GM12878 (cell line): ENCODE data around the gene MYMK. TPM values are rescaled to one million over a fixed set of nuclear protein-coding genes. Genes with fewer than 3 reads are reported as not detected.

Experiments used
- ATAC-seq: fragments of 200-7000 bp; cut with Tn5 transposase; 3 replicates; pipeline ENCODE4 v1.9.1; 2020; ENCODE audit warnings: mild to moderate bottlenecking, moderate library complexity
- BruUV-seq: library from RNA; stranded (reverse); fragments of 400-500 nt; replicated peaks from 2 replicates; lab custom pipeline; 2021; lab: Mats Ljungman, UMichigan
- CTCF ChIA-PET: fragments of 300-600 bp; sonication (Branson Sonifier 250); formaldehyde crosslinking; extraction: SDS; loops from one replicate; lab custom pipeline; 2021; ENCODE audit warnings: inconsistent platforms; lab: Yijun Ruan, JAX
- POLR2A ChIA-PET: fragments of 350-600 bp; formaldehyde crosslinking; extraction: SDS; loops from one replicate; lab custom pipeline; 2021; ENCODE audit warnings: inconsistent platforms; lab: Charles Lee
- RAD21 ChIA-PET: fragments of 300-600 bp; sonication (Branson Sonifier 250); formaldehyde crosslinking; loops from one replicate; lab custom pipeline; 2023; ENCODE audit warnings: antibody characterized with exemption; ENCODE audit not compliant: unreplicated experiment; lab: Charles Lee
- SMC1A ChIA-PET: fragments of 300-600 bp; sonication (Branson Sonifier 250); formaldehyde crosslinking; loops from one replicate; lab custom pipeline; 2023; ENCODE audit not compliant: unreplicated experiment, uncharacterized antibody; lab: Charles Lee
- DNase-seq: peaks from one replicate; pipeline ENCODE4 v3.0.0-alpha.2; 2011; ENCODE audit warnings: low read depth, low spot score
- FAIRE-seq: peaks from 3 replicates; lab custom pipeline; 2011; peaks lifted over from hg19 to GRCh38; lab: Jason Lieb, UNC
- H2AFZ ChIP-seq: 2 replicates; pipeline ENCODE4 v1.6.0; 2011; ENCODE audit warnings: low read depth, low read length, control low read depth; ENCODE audit not compliant: control insufficient read depth
- H3K27ac ChIP-seq: 2 replicates; pipeline ENCODE4 v1.5.1; 2011; ENCODE audit warnings: control low read depth; ENCODE audit not compliant: control insufficient read depth, insufficient read depth
- H3K27me3 ChIP-seq, 2 experiments: replicated peaks in 1 of 2; 2 replicates each; pipeline versions ENCODE4 v1.6.0 to v1.6.1; 2011; ENCODE audit warnings: low read length in 1 of 2; ENCODE audit not compliant: control insufficient read depth in 2 of 2, insufficient read depth in 2 of 2
- H3K36me3 ChIP-seq, 2 experiments: 2 replicates each; pipeline ENCODE4 v1.5.1; 2011; ENCODE audit warnings: low read length in 1 of 2; ENCODE audit not compliant: control insufficient read depth in 2 of 2, insufficient read depth in 2 of 2
- H3K4me1 ChIP-seq: 2 replicates; pipeline ENCODE4 v1.6.1; 2011; ENCODE audit warnings: mild to moderate bottlenecking, low read length, moderate library complexity, mixed read lengths; ENCODE audit not compliant: control insufficient read depth, insufficient read depth
- H3K4me2 ChIP-seq: 2 replicates; pipeline ENCODE4 v1.6.0; 2011; ENCODE audit warnings: control low read depth; ENCODE audit not compliant: control insufficient read depth, insufficient read depth
- H3K4me3 ChIP-seq: fragments of 200-600 bp; sonication (generic); 2 replicates; pipeline ENCODE4 v1.5.1; 2016
- H3K79me2 ChIP-seq: 2 replicates; pipeline ENCODE4 v1.6.0; 2011; ENCODE audit warnings: low read length; ENCODE audit not compliant: control insufficient read depth, insufficient read depth
- H3K9ac ChIP-seq: 2 replicates; pipeline ENCODE4 v1.8.0; 2011; ENCODE audit warnings: low read length, control low read depth, mixed read lengths; ENCODE audit not compliant: control insufficient read depth, insufficient read depth
- H3K9me3 ChIP-seq: replicated peaks from 3 replicates; pipeline ENCODE4 v1.5.1; 2011; ENCODE audit warnings: mild to moderate bottlenecking, low read length; ENCODE audit not compliant: control insufficient read depth, insufficient read depth
- H4K20me1 ChIP-seq: 2 replicates; pipeline ENCODE4 v1.6.0; 2011; ENCODE audit not compliant: control insufficient read depth, insufficient read depth
- CBX5 ChIP-seq: sonication (generic); IDR thresholded peaks from 2 replicates; pipeline ENCODE4 v1.6.1; 2016; ENCODE audit warnings: low read depth, moderate library complexity, mild to moderate bottlenecking, inconsistent platforms
- CEBPB ChIP-seq, 2 experiments: fragments of 150-350 bp in 1 of 2; IDR thresholded peaks; 2 replicates each; pipeline ENCODE4 v1.6.1; 2012 to 2014; ENCODE audit warnings: low read depth in 2 of 2, low read length in 2 of 2, borderline replicate concordance in 1 of 2, inconsistent platforms in 1 of 2
- CREM ChIP-seq: IDR thresholded peaks from 2 replicates; pipeline ENCODE4 v1.6.1; 2014; ENCODE audit warnings: antibody characterized with exemption, low read depth
- E2F8 ChIP-seq: fragments of 450-650 bp; IDR thresholded peaks from 2 replicates; pipeline ENCODE4 v1.6.1; 2018; ENCODE audit warnings: mild to moderate bottlenecking, low read depth, moderate library complexity; ENCODE audit not compliant: partially characterized antibody
- HCFC1 ChIP-seq: fragments of 150-350 bp; IDR thresholded peaks from 2 replicates; pipeline ENCODE4 v1.6.1; 2014; ENCODE audit warnings: low read length
- MAX ChIP-seq: IDR thresholded peaks from 2 replicates; pipeline ENCODE4 v1.6.1; 2012; ENCODE audit warnings: low read depth, low read length, improper control_type of control experiment
- NFIC ChIP-seq: IDR thresholded peaks from 2 replicates; pipeline ENCODE4 v1.6.1; 2012; ENCODE audit warnings: low read depth, mild to moderate bottlenecking, inconsistent platforms, low read length, moderate library complexity
- NFYB ChIP-seq: IDR thresholded peaks from 2 replicates; pipeline ENCODE4 v1.6.1; 2011; ENCODE audit warnings: low read depth, mild to moderate bottlenecking, low read length, improper control_type of control experiment, moderate library complexity; ENCODE audit not compliant: insufficient read depth
- NR2C1 ChIP-seq: fragments of 450-650 bp; IDR thresholded peaks from 2 replicates; pipeline ENCODE4 v1.6.1; 2017; ENCODE audit warnings: antibody characterized with exemption, mild to moderate bottlenecking, moderate library complexity
- PML ChIP-seq: IDR thresholded peaks from 2 replicates; pipeline ENCODE4 v1.6.1; 2012; ENCODE audit warnings: low read length, inconsistent platforms
- SP1 ChIP-seq: IDR thresholded peaks from one replicate; pipeline ENCODE4 v1.6.1; 2011; ENCODE audit warnings: low read depth, low read length
- TBL1XR1 ChIP-seq: IDR thresholded peaks from 2 replicates; pipeline ENCODE4 v1.6.1; 2012; ENCODE audit warnings: low read depth, low read length, improper control_type of control experiment
- ZBTB40 ChIP-seq: fragments of 450-650 bp; IDR thresholded peaks from 2 replicates; pipeline ENCODE4 v1.6.1; 2016; ENCODE audit warnings: mild to moderate bottlenecking, moderate library complexity, borderline replicate concordance
- WGBS: methylation state at CpG from one replicate; pipeline ENCODE4 v1.1.6; 2016; ENCODE audit warnings: low lambda C conversion rate; ENCODE audit not compliant: insufficient replicate concordance, insufficient coverage; ENCODE audit errors: missing lambda C conversion rate; 5-methylcytosine and 5-hydroxymethylcytosine counted together
- in situ Hi-C: fragments of 300-500 bp; cut with MboI; formaldehyde crosslinking; loops from 9 replicates; pipeline ENCODE4 v1.14.3; 2018; ENCODE audit warnings: mixed read lengths
- intact Hi-C: fragments of 100-400 bp; cut with micrococcal nuclease; formaldehyde crosslinking; loops from one replicate; pipeline ENCODE4 v1.14.2; 2022; ENCODE audit not compliant: unreplicated experiment
- polyA plus RNA-seq, 11 experiments: library from polyadenylated mRNA; depleted of rRNA in 4 of 11; unstranded in 6 of 11; stranded (reverse) in 5 of 11; fragments of >200 nt; fragmentation: Nextera tagmentation in 4 of 11; fragmentation: Illumina TruSeq in 1 of 11; extraction: Ambion mirVana in 4 of 11; extraction: Trizol in 1 of 11; gene quantifications; 1 replicate in 1 of 11; 2 replicates in 10 of 11; pipeline versions ENCODE4 v1.2.1 to v1.2.3, GENCODE V29; 2011 to 2016; ENCODE audit warnings: inconsistent platforms in 2 of 11, missing spikeins in 2 of 11, low read depth in 1 of 11
- total RNA-seq, 4 experiments: library from RNA; depleted of rRNA in 3 of 4; stranded (reverse); fragments of >200 nt in 3 of 4; fragmentation: Illumina TruSeq in 1 of 4; extraction: Trizol in 1 of 4; gene quantifications; 2 replicates each; pipeline versions ENCODE4 v1.2.1 to v1.2.3, GENCODE V29; 2013 to 2021
- TF ChIP-seq, protein P1 (sequence below): IDR thresholded peaks from 2 replicates; pipeline ENCODE4 v1.6.1; 2011; ENCODE audit warnings: low read depth, mild to moderate bottlenecking, low read length, moderate library complexity, borderline replicate concordance; ENCODE audit errors: extremely low read depth

The MYMK gene
- total and polyA plus RNA-seq, 10 of the 15 experiments (the other 5 are each of a cell fraction or from before 2014, with no cell fraction given) = not detected

- intact Hi-C loops (no loop called here), in situ Hi-C loops (no loop called here)
- no peak for ATAC-seq
- no peak for FAIRE-seq
- BruUV-seq = no TSS peak
- POLR2A ChIA-PET = no interaction called here
- RAD21 ChIA-PET = no interaction called here
- Histone ChIP-seq H4K20me1 (no peaks in the 10 kb centered on the region), H3K36me3 (no peaks in the 10 kb centered on the region), H3K4me1 (no peaks in the 10 kb centered on the region), H3K4me3 (no peak overlapping the region), H3K4me2 (no peak overlapping the region), H3K9me3 (no peaks in the 10 kb centered on the region), H2AFZ (no peak overlapping the region), H3K27ac (no peak overlapping the region), H3K79me2 (no peaks in the 10 kb centered on the region), H3K27me3 (peaks cover 0 to 2% of the 10 kb centered on the region in 2 experiments; a peak in 3 of 4 replicates), H3K9ac (no peak overlapping the region)
- no peak for DNase-seq
- TF ChIP-seq NFYB = no peak
- TF ChIP-seq, protein P1, sequence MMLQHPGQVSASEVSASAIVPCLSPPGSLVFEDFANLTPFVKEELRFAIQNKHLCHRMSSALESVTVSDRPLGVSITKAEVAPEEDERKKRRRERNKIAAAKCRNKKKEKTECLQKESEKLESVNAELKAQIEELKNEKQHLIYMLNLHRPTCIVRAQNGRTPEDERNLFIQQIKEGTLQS = no peak
- TF ChIP-seq HCFC1 = no peak
- TF ChIP-seq ZBTB40 = no peak
- TF ChIP-seq CREM = no peak
- no peak for TF ChIP-seq PML
- no peak for TF ChIP-seq E2F8
- TF ChIP-seq TBL1XR1 = no peak
- no peak for TF ChIP-seq NR2C1
- no peak for TF ChIP-seq MAX
- TF ChIP-seq CEBPB (IDR thresholded peaks at IDR 0.05; ENCODE audit: borderline replicate concordance in 1 of 2, low read depth in 2 of 2, low read length in 2 of 2) = no peak
- TF ChIP-seq NFIC = no peak
- TF ChIP-seq CBX5 = no peak
- TF ChIP-seq SP1 = no peak
- WGBS = 34% methylated on average over 21 of the region's 21 CpGs
- CTCF ChIA-PET = interaction anchor here (1.2 kb wide), 1 partner anchor 206 kb away, joined by 3 read pairs; no protein-coding TSS in a partner anchor
- SMC1A ChIA-PET = no interaction called here
These were observed 3.4 kb downstream of the MYMK start for GRCh38 chr9:133521122-133522072.
